IMR-90 (cell line): Measurements from ENCODE around the gene BSPRY.

Experiments used
- POLR2A ChIP-seq: IDR thresholded peaks from 2 replicates; pipeline ENCODE4 v1.6.1; 2012; ENCODE audit warnings: mild to moderate bottlenecking, low read depth, low read length
- TF ChIP-seq, protein P1 (sequence below): conservative IDR thresholded peaks from 2 replicates; pipeline ENCODE4 v1.5.1; 2012; ENCODE audit warnings: mild to moderate bottlenecking, low read depth, low read length, improper control_type of control experiment

DNA sequence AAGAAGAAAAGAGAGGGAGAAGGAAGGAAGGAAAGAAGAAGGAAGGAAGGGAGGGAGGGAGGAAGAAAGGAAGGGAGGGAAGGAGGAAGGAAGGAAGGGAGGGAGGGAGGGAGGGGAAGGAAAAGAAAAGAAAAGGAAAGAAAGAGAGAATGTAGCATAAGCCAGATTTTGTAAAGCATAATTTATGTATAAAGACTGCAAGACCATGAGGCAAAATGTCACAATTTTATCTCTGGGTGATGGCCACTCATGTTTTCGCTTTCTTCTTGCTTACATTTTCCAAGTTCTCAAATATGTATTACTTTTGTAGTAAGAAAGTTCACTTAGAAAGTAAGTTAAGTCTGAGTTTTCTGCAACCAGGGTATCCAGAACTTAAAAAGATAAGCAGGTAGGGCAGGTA is 42.8 kb upstream of the BSPRY start:
- TF ChIP-seq, protein P1, sequence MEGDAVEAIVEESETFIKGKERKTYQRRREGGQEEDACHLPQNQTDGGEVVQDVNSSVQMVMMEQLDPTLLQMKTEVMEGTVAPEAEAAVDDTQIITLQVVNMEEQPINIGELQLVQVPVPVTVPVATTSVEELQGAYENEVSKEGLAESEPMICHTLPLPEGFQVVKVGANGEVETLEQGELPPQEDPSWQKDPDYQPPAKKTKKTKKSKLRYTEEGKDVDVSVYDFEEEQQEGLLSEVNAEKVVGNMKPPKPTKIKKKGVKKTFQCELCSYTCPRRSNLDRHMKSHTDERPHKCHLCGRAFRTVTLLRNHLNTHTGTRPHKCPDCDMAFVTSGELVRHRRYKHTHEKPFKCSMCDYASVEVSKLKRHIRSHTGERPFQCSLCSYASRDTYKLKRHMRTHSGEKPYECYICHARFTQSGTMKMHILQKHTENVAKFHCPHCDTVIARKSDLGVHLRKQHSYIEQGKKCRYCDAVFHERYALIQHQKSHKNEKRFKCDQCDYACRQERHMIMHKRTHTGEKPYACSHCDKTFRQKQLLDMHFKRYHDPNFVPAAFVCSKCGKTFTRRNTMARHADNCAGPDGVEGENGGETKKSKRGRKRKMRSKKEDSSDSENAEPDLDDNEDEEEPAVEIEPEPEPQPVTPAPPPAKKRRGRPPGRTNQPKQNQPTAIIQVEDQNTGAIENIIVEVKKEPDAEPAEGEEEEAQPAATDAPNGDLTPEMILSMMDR, result no peak
- TF ChIP-seq POLR2A, result no peak
